Panc1 (cell line): Measurements from ENCODE around the gene SLC6A12. TPM values are rescaled to one million over a fixed set of nuclear protein-coding genes. Genes with fewer than 3 reads are reported as not detected.

Experiments used
- total RNA-seq: library from RNA; stranded (reverse); gene quantifications from one replicate; pipeline ENCODE4 v1.2.1, GENCODE V29; 2021; ENCODE audit not compliant: unreplicated experiment

SLC6A12 gene
- total RNA-seq, 1 experiment from 2014 or later = 1.0 TPM

Other genes with a start within 250 kb of the SLC6A12 start
- gene IQSEC3, start 147.4 kb downstream of the SLC6A12 start, total RNA-seq = not detected
- gene SLC6A13, start 48.7 kb upstream of the SLC6A12 start, total RNA-seq = 0.57 TPM
- gene KDM5A, start 175.2 kb upstream of the SLC6A12 start, total RNA-seq = 49.0 TPM
- gene CCDC77, start 187.5 kb upstream of the SLC6A12 start, total RNA-seq = 9.8 TPM
- 2.3 TPM for gene B4GALNT3, start 245.8 kb upstream of the SLC6A12 start, total RNA-seq